ENCODE data around the gene NOS3. TPM values are rescaled to one million over a fixed set of nuclear protein-coding genes. Genes with fewer than 3 reads are reported as not detected.

Gene NOS3
- total and polyA plus RNA-seq, 2 experiments from 2014 or later: 2.6 to 6.1 TPM

- no peak for TF ChIP-seq NANOG (IDR thresholded peaks at IDR 0.05; ENCODE audit: borderline replicate concordance)
- no peak for TF ChIP-seq POLR2AphosphoS5 (IDR thresholded peaks at IDR 0.05; ENCODE audit: low read depth)
These were observed 20.4 kb upstream of the NOS3 start (continued) for GRCh38 chr7:150970424-150970823.

- DNase-seq (ENCODE audit: low spot score) (no peak), ATAC-seq (no peak)
- H3K27me3 ChIP-seq (ENCODE audit: insufficient read depth): peaks cover 20% of the 10 kb centered on the region
- no peaks in the 10 kb centered on the region for H3K79me2 ChIP-seq (replicated peaks; ENCODE audit: insufficient read depth)
- no peaks in the 10 kb centered on the region for H3K36me3 Mint-ChIP-seq (ENCODE audit: low read depth)
- H4K20me1 ChIP-seq (replicated peaks; ENCODE audit: insufficient read depth): no peaks in the 10 kb centered on the region
- H3K36me3 ChIP-seq (ENCODE audit: insufficient read depth): no peaks in the 10 kb centered on the region
- no peak for TF ChIP-seq STAT1 (IDR thresholded peaks at IDR 0.05; ENCODE audit: unreplicated experiment)
- no peak for TF ChIP-seq POLR2AphosphoS5 (IDR thresholded peaks at IDR 0.05; ENCODE audit: low read depth)
- no peak for TF ChIP-seq EZH2 (IDR thresholded peaks at IDR 0.05; ENCODE audit: low read depth, unreplicated experiment)
- H3K4me2 ChIP-seq: no peak overlapping the region
- peaks cover 31% of the 10 kb centered on the region for H3K4me1 ChIP-seq (ENCODE audit: insufficient read depth)
- H3K27me3 Mint-ChIP-seq (ENCODE audit: insufficient read depth, low read depth, poor library complexity): peaks cover 29% of the 10 kb centered on the region
- H3K27ac Mint-ChIP-seq: no peak overlapping the region; the same call in 1 of the 2 replicates
- H3K27ac ChIP-seq (ENCODE audit: low read depth): no peak overlapping the region
- H3K4me1 Mint-ChIP-seq: peaks cover 49% of the 10 kb centered on the region
- no peaks in the 10 kb centered on the region for H3F3A ChIP-seq (replicated peaks; ENCODE audit: low read depth)
- no peak overlapping the region for H2AFZ ChIP-seq
- no peak overlapping the region for H3K4me3 ChIP-seq
- no peak overlapping the region for H3K4me3 Mint-ChIP-seq
- no peaks in the 10 kb centered on the region for H3K9me3 Mint-ChIP-seq
- no peaks in the 10 kb centered on the region for H3K9me2 ChIP-seq (ENCODE audit: insufficient read depth)
These were observed 19.4 kb upstream of the NOS3 start for GRCh38 chr7:150971242-150972022.

- peaks cover 26% of the 10 kb centered on the region for H3K27me3 ChIP-seq (ENCODE audit: insufficient read depth)
- H3K36me3 Mint-ChIP-seq (ENCODE audit: low read depth): no peaks in the 10 kb centered on the region
- no peak overlapping the region for H3K4me3 Mint-ChIP-seq
- H3K27ac Mint-ChIP-seq: no peak overlapping the region
- H3K4me2 ChIP-seq: no peak overlapping the region
- peaks cover 37% of the 10 kb centered on the region for H3K4me1 ChIP-seq (ENCODE audit: insufficient read depth)
- no peaks in the 10 kb centered on the region for H3K36me3 ChIP-seq (ENCODE audit: insufficient read depth)
- no peak for ATAC-seq
- H2AFZ ChIP-seq: no peak overlapping the region
- no peaks in the 10 kb centered on the region for H3K9me2 ChIP-seq (ENCODE audit: insufficient read depth)
- H3K27me3 Mint-ChIP-seq (ENCODE audit: insufficient read depth, low read depth, poor library complexity): peaks cover 35% of the 10 kb centered on the region
- no peaks in the 10 kb centered on the region for H3K79me2 ChIP-seq (replicated peaks; ENCODE audit: insufficient read depth)
- no peaks in the 10 kb centered on the region for H4K20me1 ChIP-seq (replicated peaks; ENCODE audit: insufficient read depth)
- no peaks in the 10 kb centered on the region for H3K9me3 Mint-ChIP-seq
- no peak overlapping the region for H3K4me3 ChIP-seq
- no peak for DNase-seq (ENCODE audit: low spot score)
- H3K4me1 Mint-ChIP-seq: peaks cover 55% of the 10 kb centered on the region
- H3F3A ChIP-seq (replicated peaks; ENCODE audit: low read depth): no peaks in the 10 kb centered on the region
- H3K27ac ChIP-seq (ENCODE audit: low read depth): no peak overlapping the region
- TF ChIP-seq NANOG (IDR thresholded peaks at IDR 0.05; ENCODE audit: borderline replicate concordance): no peak
- TF ChIP-seq ETS1 (IDR thresholded peaks at IDR 0.05): no peak
- TF ChIP-seq ZNF462 (CRISPR knock-in tag; IDR thresholded peaks at IDR 0.05): no peak
- no peak for TF ChIP-seq REST (IDR thresholded peaks at IDR 0.05; ENCODE audit: unreplicated experiment)
- no peak for TF ChIP-seq JUNB (IDR thresholded peaks at IDR 0.05; ENCODE audit: unreplicated experiment)
These were observed 18.8 kb upstream of the NOS3 start for GRCh38 chr7:150972023-150972468.

All from GM23338 (cell line).